Neural cell (in vitro differentiated cells): ENCODE results near the gene OTOG. TPM values are rescaled to one million over a fixed set of nuclear protein-coding genes. Genes with fewer than 3 reads are reported as not detected.

ENCODE experiments used
- H2AFZ ChIP-seq: fragments of 200-600, 300-800 bp; sonication (generic), shearing (Covaris generic); 2 replicates; pipeline ENCODE4 v1.6.0; 2014; ENCODE audit warnings: low read depth, mild to moderate bottlenecking, antibody characterized with exemption, low read length, moderate library complexity
- H3F3A ChIP-seq: fragments of 200-600 bp; shearing (Covaris generic); 2 replicates; pipeline ENCODE4 v1.6.1; 2016; ENCODE audit warnings: mild to moderate bottlenecking, moderate library complexity, mixed read lengths, antibody characterized with exemption, low read length; ENCODE audit not compliant: insufficient read depth, poor library complexity, severe bottlenecking
- H3K27ac ChIP-seq: fragments of 200-600, 300-800 bp; sonication (generic), shearing (Covaris generic); 2 replicates; pipeline ENCODE4 v1.5.1; 2014; ENCODE audit warnings: mild to moderate bottlenecking, low read length, moderate library complexity
- H3K27me3 ChIP-seq: fragments of 300-800, 200-600 bp; sonication (generic), shearing (Covaris generic); 2 replicates; pipeline ENCODE4 v1.6.0; 2014; ENCODE audit warnings: mild to moderate bottlenecking, low read depth, low read length, moderate library complexity; ENCODE audit not compliant: insufficient read depth
- H3K36me3 ChIP-seq: fragments of 300-800, 200-600 bp; sonication (generic), shearing (Covaris generic); 2 replicates; pipeline ENCODE4 v1.5.1; 2014; ENCODE audit warnings: mild to moderate bottlenecking, antibody characterized with exemption, low read length, moderate library complexity; ENCODE audit not compliant: insufficient read depth
- H3K4me2 ChIP-seq: fragments of 300-800, 200-600 bp; sonication (generic), shearing (Covaris generic); 2 replicates; pipeline ENCODE4 v1.6.0; 2014; ENCODE audit warnings: mild to moderate bottlenecking, low read length
- H3K4me3 ChIP-seq: fragments of 300-800, 200-600 bp; sonication (generic), shearing (Covaris generic); 2 replicates; pipeline ENCODE4 v1.5.1; 2014; ENCODE audit warnings: mild to moderate bottlenecking, low read length, moderate library complexity
- H3K79me2 ChIP-seq: fragments of 200-600 bp; shearing (Covaris generic); replicated peaks from 2 replicates; pipeline ENCODE4 v1.6.0; 2014; ENCODE audit warnings: mild to moderate bottlenecking, low read length, moderate library complexity; ENCODE audit not compliant: insufficient read depth
- H3K9ac ChIP-seq: fragments of 300-800, 200-600 bp; sonication (generic), shearing (Covaris generic); 2 replicates; pipeline ENCODE4 v1.6.1; 2016; ENCODE audit warnings: mild to moderate bottlenecking, low read length, mixed read lengths
- H3K9me2 ChIP-seq: fragments of 200-600 bp; shearing (Covaris generic); 2 replicates; pipeline ENCODE4 v1.6.1; 2016; ENCODE audit warnings: mild to moderate bottlenecking, low read length, mixed read lengths; ENCODE audit not compliant: insufficient read depth
- H3K9me3 ChIP-seq: fragments of 200-600, 300-800 bp; sonication (generic), shearing (Covaris generic); 2 replicates; pipeline ENCODE4 v1.6.1; 2016; ENCODE audit warnings: mild to moderate bottlenecking, mixed run types, low read length, moderate library complexity, mixed read lengths
- H4K20me1 ChIP-seq: fragments of 200-600 bp; shearing (Covaris generic); 2 replicates; pipeline ENCODE4 v1.6.1; 2016; ENCODE audit warnings: mild to moderate bottlenecking, mixed run types; ENCODE audit not compliant: insufficient read depth
- CTCF ChIP-seq: fragments of 450-650 bp; IDR thresholded peaks from 2 replicates; pipeline ENCODE4 v1.5.1; 2014; ENCODE audit warnings: antibody characterized with exemption, mild to moderate bottlenecking, moderate library complexity; ENCODE audit not compliant: poor library complexity, severe bottlenecking
- EP300 ChIP-seq: fragments of 450-650 bp; conservative IDR thresholded peaks from 2 replicates; pipeline ENCODE4 v1.6.1; 2014; ENCODE audit warnings: antibody characterized with exemption, mild to moderate bottlenecking, moderate library complexity; ENCODE audit not compliant: poor library complexity, severe bottlenecking
- EZH2 ChIP-seq: fragments of 200-600, 300-800 bp; shearing (Covaris generic), sonication (generic); IDR thresholded peaks from 2 replicates; pipeline ENCODE4 v1.6.1; 2014; ENCODE audit warnings: antibody characterized with exemption, low read length, borderline replicate concordance, mild to moderate bottlenecking; ENCODE audit not compliant: insufficient read depth, poor library complexity, severe bottlenecking
- MXI1 ChIP-seq: fragments of 450-650 bp; conservative IDR thresholded peaks from 2 replicates; pipeline ENCODE4 v1.6.1; 2014; ENCODE audit warnings: antibody characterized with exemption, mild to moderate bottlenecking; ENCODE audit not compliant: poor library complexity, severe bottlenecking
- POLR2AphosphoS5 ChIP-seq: IDR thresholded peaks from 2 replicates; pipeline ENCODE4 v1.6.1; 2012
- RAD21 ChIP-seq: fragments of 450-650 bp; conservative IDR thresholded peaks from 2 replicates; pipeline ENCODE4 v1.6.1; 2014; ENCODE audit warnings: antibody characterized with exemption, mild to moderate bottlenecking, moderate library complexity
- REST ChIP-seq: IDR thresholded peaks from 2 replicates; pipeline ENCODE4 v1.6.1; 2012; ENCODE audit warnings: borderline replicate concordance
- SMC3 ChIP-seq: fragments of 450-650 bp; conservative IDR thresholded peaks from 2 replicates; pipeline ENCODE4 v1.6.1; 2014; ENCODE audit warnings: antibody characterized with exemption, mild to moderate bottlenecking, moderate library complexity; ENCODE audit not compliant: poor library complexity
- TAF1 ChIP-seq: IDR thresholded peaks from 2 replicates; pipeline ENCODE4 v1.6.1; 2012; ENCODE audit warnings: low read depth
- polyA plus RNA-seq: library from polyadenylated mRNA; depleted of rRNA; stranded (reverse); fragments of >200 nt; gene quantifications from 2 replicates; pipeline ENCODE4 v1.2.3, GENCODE V29; 2014

The OTOG gene
- polyA plus RNA-seq, 1 donor from 2014 or later = not detected

GRCh38 chr11:17560281-17561110 lies 13.4 kb downstream of the OTOG start:
- Histone ChIP-seq H3F3A (no peaks in the 10 kb centered on the region), H2AFZ (no peak overlapping the region), H3K27ac (no peak overlapping the region), H3K4me3 (no peak overlapping the region), H4K20me1 (no peaks in the 10 kb centered on the region), H3K9ac (no peak overlapping the region), H3K79me2 (no peaks in the 10 kb centered on the region), H3K27me3 (no peaks in the 10 kb centered on the region), H3K4me2 (no peak overlapping the region), H3K36me3 (no peaks in the 10 kb centered on the region), H3K9me2 (no peaks in the 10 kb centered on the region), H3K9me3 (no peaks in the 10 kb centered on the region)
- no peak for TF ChIP-seq MXI1
- no peak for TF ChIP-seq TAF1
- TF ChIP-seq POLR2AphosphoS5 = no peak
- TF ChIP-seq REST = no peak
- TF ChIP-seq CTCF = no peak
- no peak for TF ChIP-seq EZH2
- TF ChIP-seq SMC3 = no peak
- no peak for TF ChIP-seq RAD21
- TF ChIP-seq EP300 = no peak

GRCh38 chr11:17561111-17561415 lies 14.0 kb downstream of the OTOG start:
- no peaks in the 10 kb centered on the region for H3K9me3 ChIP-seq
- no peaks in the 10 kb centered on the region for H3K27me3 ChIP-seq
- no peak for TF ChIP-seq REST
- no peak for TF ChIP-seq POLR2AphosphoS5
- TF ChIP-seq RAD21 = no peak
- no peak for TF ChIP-seq EP300
- TF ChIP-seq MXI1 = no peak
- no peak for TF ChIP-seq SMC3
- TF ChIP-seq TAF1 = no peak
- TF ChIP-seq EZH2 = no peak
- H3K36me3 ChIP-seq = no peaks in the 10 kb centered on the region
- H3F3A ChIP-seq = no peaks in the 10 kb centered on the region
- no peaks in the 10 kb centered on the region for H3K79me2 ChIP-seq
- H3K4me2 ChIP-seq = no peak overlapping the region
- H3K9ac ChIP-seq = no peak overlapping the region
- H3K9me2 ChIP-seq = no peaks in the 10 kb centered on the region
- no peak overlapping the region for H3K4me3 ChIP-seq
- no peaks in the 10 kb centered on the region for H4K20me1 ChIP-seq
- no peak overlapping the region for H2AFZ ChIP-seq
- H3K27ac ChIP-seq = no peak overlapping the region
